ENCODE measurements around the gene ING2.

ING2 gene

GRCh38 chr4:183556947-183557346, 52.1 kb downstream of the ING2 start:
- TF ChIP-seq CTCF (IDR thresholded peaks at IDR 0.05; ENCODE audit: insufficient read depth, low read depth, low read length, missing control alignments) = no peak
- no peak for DNase-seq (ENCODE audit: low read depth)
- H3K4me3 ChIP-seq (ENCODE audit: low read length) = no peak overlapping the region

- TF ChIP-seq CTCF (IDR thresholded peaks at IDR 0.05; ENCODE audit: insufficient read depth, low read depth, low read length, missing control alignments) = no peak
- H3K4me3 ChIP-seq (ENCODE audit: low read length) = no peak overlapping the region
- no peak for DNase-seq (ENCODE audit: low read depth)
Measured at GRCh38 chr4:183557611-183558010, 52.8 kb downstream of the ING2 start.

GRCh38 chr4:183558873-183559272, 54.0 kb downstream of the ING2 start:
- no peak for TF ChIP-seq CTCF (IDR thresholded peaks at IDR 0.05; ENCODE audit: insufficient read depth, low read depth, low read length, missing control alignments)
- no peak for DNase-seq (ENCODE audit: low read depth)
- no peak overlapping the region for H3K4me3 ChIP-seq (ENCODE audit: low read length)

GRCh38 chr4:183561905-183562304, 57.0 kb downstream of the ING2 start:
- no peak for TF ChIP-seq CTCF (IDR thresholded peaks at IDR 0.05; ENCODE audit: insufficient read depth, low read depth, low read length, missing control alignments)
- no peak for DNase-seq (ENCODE audit: low read depth)
- H3K4me3 ChIP-seq (ENCODE audit: low read length) = no peak overlapping the region
